ENCODE measurements around the gene CASQ2. TPM values are rescaled to one million over a fixed set of nuclear protein-coding genes. Genes with fewer than 3 reads are reported as not detected.

CASQ2 gene
- total and polyA plus RNA-seq, 9 of the 15 experiments (the other 6 are each of a cell fraction or from before 2014, with no cell fraction given): not detected

DNA sequence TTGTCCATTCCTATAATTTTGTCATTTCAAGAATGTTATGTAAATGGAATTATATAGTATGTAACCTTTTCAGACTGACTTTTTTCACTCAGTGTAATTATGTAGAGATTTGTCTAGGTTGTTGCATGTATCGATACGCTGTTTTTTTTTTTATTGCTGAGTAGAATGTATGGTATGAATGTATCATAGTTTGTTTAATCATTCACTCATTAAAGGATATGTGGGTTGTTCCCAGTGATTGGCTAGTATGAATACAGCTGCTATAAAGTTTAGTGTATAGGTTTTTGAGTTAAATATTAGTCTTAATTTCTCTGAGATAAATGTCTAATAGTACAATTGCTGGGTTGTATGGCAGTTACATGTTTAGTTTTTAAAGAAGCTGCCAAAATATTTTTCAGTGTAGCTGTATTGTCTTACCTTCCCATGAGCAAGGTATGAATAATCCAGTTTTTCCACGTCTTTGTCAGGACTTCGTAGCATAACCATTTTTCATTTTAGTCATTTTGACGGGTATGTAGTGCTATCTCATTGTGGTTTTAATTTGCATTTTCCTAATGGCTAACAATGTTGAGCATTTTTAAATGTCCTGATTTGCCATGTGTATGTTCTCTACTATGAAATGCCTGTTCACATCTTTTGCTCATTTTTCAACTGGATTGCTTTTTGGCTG is 22.4 kb downstream of the CASQ2 start:
- H3K4me3 ChIP-seq: no peak overlapping the region
- ATAC-seq (no peak), FAIRE-seq (no peak), DNase-seq (ENCODE audit: extremely low read depth in 1 of 4, low spot score in 3 of 4) (no peak)
- ChIA-PET CTCF (ENCODE audit: low intra/inter-chr PET ratio) (no interaction called here), POLR2A (no interaction called here)
- peaks cover 0 to 9% of the 10 kb centered on the region in 2 experiments; a peak in 3 of 5 replicates for H3K27me3 ChIP-seq (ENCODE audit: control insufficient read depth in 2 of 2, insufficient read depth in 2 of 2, low read length in 2 of 2)
- no peaks in the 10 kb centered on the region for H3K9me1 ChIP-seq (ENCODE audit: control insufficient read depth, insufficient read depth, low read length)
- H3K4me1 ChIP-seq (replicated peaks in 1 of 2; ENCODE audit: control insufficient read depth in 2 of 2, insufficient read depth in 2 of 2, low read length in 2 of 2): no peaks in the 10 kb centered on the region
- no peak overlapping the region for H3K27ac ChIP-seq (ENCODE audit: extremely low read depth, low read depth, low read length)
- H3K9me3 ChIP-seq (replicated peaks; ENCODE audit: control insufficient read depth, insufficient read depth, low read depth, low read length): no peaks in the 10 kb centered on the region
- BruUV-seq (replicated peaks): no TSS peak
- no peak overlapping the region for H3K9ac ChIP-seq (ENCODE audit: insufficient read depth in 1 of 2, low read depth in 2 of 2, low read length in 2 of 2)
- no peaks in the 10 kb centered on the region for H3K79me2 ChIP-seq (ENCODE audit: control insufficient read depth, insufficient read depth, low read length)
- H3K36me3 ChIP-seq (ENCODE audit: control insufficient read depth, insufficient read depth, low read length): no peaks in the 10 kb centered on the region
- no peak overlapping the region for H3K4me2 ChIP-seq (ENCODE audit: insufficient read depth, low read length)
- intact Hi-C loops (cut with micrococcal nuclease) (no loop called here), in situ Hi-C loops (cut with MboI) (no loop called here)
- WGBS (ENCODE audit: insufficient coverage, low coverage, missing lambda C conversion rate): 0% methylated on average over 5 of the region's 5 CpGs
- no peak for TF ChIP-seq NFRKB (IDR thresholded peaks at IDR 0.05; ENCODE audit: low read depth)
- TF ChIP-seq, protein P1, sequence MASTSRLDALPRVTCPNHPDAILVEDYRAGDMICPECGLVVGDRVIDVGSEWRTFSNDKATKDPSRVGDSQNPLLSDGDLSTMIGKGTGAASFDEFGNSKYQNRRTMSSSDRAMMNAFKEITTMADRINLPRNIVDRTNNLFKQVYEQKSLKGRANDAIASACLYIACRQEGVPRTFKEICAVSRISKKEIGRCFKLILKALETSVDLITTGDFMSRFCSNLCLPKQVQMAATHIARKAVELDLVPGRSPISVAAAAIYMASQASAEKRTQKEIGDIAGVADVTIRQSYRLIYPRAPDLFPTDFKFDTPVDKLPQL (IDR thresholded peaks at IDR 0.05; ENCODE audit: extremely low read depth, insufficient read length): no peak
- no peak for TF ChIP-seq FOXP1 (CRISPR knock-in tag; IDR thresholded peaks at IDR 0.05)
- no peak for TF ChIP-seq NEUROD1 (IDR thresholded peaks at IDR 0.05; ENCODE audit: borderline replicate concordance, low read depth, low read length, partially characterized antibody)
- TF ChIP-seq, protein P2, sequence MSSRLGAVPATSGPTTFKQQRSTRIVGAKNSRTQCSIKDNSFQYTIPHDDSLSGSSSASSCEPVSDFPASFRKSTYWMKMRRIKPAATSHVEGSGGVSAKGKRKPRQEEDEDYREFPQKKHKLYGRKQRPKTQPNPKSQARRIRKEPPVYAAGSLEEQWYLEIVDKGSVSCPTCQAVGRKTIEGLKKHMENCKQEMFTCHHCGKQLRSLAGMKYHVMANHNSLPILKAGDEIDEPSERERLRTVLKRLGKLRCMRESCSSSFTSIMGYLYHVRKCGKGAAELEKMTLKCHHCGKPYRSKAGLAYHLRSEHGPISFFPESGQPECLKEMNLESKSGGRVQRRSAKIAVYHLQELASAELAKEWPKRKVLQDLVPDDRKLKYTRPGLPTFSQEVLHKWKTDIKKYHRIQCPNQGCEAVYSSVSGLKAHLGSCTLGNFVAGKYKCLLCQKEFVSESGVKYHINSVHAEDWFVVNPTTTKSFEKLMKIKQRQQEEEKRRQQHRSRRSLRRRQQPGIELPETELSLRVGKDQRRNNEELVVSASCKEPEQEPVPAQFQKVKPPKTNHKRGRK (tag; IDR thresholded peaks at IDR 0.05): no peak
- TF ChIP-seq, protein P3, sequence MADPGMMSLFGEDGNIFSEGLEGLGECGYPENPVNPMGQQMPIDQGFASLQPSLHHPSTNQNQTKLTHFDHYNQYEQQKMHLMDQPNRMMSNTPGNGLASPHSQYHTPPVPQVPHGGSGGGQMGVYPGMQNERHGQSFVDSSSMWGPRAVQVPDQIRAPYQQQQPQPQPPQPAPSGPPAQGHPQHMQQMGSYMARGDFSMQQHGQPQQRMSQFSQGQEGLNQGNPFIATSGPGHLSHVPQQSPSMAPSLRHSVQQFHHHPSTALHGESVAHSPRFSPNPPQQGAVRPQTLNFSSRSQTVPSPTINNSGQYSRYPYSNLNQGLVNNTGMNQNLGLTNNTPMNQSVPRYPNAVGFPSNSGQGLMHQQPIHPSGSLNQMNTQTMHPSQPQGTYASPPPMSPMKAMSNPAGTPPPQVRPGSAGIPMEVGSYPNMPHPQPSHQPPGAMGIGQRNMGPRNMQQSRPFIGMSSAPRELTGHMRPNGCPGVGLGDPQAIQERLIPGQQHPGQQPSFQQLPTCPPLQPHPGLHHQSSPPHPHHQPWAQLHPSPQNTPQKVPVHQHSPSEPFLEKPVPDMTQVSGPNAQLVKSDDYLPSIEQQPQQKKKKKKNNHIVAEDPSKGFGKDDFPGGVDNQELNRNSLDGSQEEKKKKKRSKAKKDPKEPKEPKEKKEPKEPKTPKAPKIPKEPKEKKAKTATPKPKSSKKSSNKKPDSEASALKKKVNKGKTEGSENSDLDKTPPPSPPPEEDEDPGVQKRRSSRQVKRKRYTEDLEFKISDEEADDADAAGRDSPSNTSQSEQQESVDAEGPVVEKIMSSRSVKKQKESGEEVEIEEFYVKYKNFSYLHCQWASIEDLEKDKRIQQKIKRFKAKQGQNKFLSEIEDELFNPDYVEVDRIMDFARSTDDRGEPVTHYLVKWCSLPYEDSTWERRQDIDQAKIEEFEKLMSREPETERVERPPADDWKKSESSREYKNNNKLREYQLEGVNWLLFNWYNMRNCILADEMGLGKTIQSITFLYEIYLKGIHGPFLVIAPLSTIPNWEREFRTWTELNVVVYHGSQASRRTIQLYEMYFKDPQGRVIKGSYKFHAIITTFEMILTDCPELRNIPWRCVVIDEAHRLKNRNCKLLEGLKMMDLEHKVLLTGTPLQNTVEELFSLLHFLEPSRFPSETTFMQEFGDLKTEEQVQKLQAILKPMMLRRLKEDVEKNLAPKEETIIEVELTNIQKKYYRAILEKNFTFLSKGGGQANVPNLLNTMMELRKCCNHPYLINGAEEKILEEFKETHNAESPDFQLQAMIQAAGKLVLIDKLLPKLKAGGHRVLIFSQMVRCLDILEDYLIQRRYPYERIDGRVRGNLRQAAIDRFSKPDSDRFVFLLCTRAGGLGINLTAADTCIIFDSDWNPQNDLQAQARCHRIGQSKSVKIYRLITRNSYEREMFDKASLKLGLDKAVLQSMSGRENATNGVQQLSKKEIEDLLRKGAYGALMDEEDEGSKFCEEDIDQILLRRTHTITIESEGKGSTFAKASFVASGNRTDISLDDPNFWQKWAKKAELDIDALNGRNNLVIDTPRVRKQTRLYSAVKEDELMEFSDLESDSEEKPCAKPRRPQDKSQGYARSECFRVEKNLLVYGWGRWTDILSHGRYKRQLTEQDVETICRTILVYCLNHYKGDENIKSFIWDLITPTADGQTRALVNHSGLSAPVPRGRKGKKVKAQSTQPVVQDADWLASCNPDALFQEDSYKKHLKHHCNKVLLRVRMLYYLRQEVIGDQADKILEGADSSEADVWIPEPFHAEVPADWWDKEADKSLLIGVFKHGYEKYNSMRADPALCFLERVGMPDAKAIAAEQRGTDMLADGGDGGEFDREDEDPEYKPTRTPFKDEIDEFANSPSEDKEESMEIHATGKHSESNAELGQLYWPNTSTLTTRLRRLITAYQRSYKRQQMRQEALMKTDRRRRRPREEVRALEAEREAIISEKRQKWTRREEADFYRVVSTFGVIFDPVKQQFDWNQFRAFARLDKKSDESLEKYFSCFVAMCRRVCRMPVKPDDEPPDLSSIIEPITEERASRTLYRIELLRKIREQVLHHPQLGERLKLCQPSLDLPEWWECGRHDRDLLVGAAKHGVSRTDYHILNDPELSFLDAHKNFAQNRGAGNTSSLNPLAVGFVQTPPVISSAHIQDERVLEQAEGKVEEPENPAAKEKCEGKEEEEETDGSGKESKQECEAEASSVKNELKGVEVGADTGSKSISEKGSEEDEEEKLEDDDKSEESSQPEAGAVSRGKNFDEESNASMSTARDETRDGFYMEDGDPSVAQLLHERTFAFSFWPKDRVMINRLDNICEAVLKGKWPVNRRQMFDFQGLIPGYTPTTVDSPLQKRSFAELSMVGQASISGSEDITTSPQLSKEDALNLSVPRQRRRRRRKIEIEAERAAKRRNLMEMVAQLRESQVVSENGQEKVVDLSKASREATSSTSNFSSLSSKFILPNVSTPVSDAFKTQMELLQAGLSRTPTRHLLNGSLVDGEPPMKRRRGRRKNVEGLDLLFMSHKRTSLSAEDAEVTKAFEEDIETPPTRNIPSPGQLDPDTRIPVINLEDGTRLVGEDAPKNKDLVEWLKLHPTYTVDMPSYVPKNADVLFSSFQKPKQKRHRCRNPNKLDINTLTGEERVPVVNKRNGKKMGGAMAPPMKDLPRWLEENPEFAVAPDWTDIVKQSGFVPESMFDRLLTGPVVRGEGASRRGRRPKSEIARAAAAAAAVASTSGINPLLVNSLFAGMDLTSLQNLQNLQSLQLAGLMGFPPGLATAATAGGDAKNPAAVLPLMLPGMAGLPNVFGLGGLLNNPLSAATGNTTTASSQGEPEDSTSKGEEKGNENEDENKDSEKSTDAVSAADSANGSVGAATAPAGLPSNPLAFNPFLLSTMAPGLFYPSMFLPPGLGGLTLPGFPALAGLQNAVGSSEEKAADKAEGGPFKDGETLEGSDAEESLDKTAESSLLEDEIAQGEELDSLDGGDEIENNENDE (IDR thresholded peaks at IDR 0.05; ENCODE audit: low read depth, low read length): no peak
- TF ChIP-seq POLR2A (conservative IDR thresholded peaks at IDR 0.05): no peak
- TF ChIP-seq NFE2 (IDR thresholded peaks at IDR 0.05; ENCODE audit: low read depth): 0 out of 2 replicates have a peak, but pooled peaks have one; percentile 22
- no peak for TF ChIP-seq HDAC3 (IDR thresholded peaks at IDR 0.05; ENCODE audit: borderline replicate concordance, partially characterized antibody)
- no peak overlapping the region for H2AFZ ChIP-seq (ENCODE audit: low read depth, low read length)
- no peaks in the 10 kb centered on the region for H4K20me1 ChIP-seq (replicated peaks; ENCODE audit: control insufficient read depth, insufficient read depth, low read length)

Measured in K562 (cell line).